ENCODE results near the gene TMTC4. TPM values are rescaled to one million over a fixed set of nuclear protein-coding genes. Genes with fewer than 3 reads are reported as not detected.
"Not testable (repeated sequence)": the region's sequence is repeated elsewhere in the genome, so short reads cannot be mapped to it uniquely, and the experiment has no call there.

Gene TMTC4
- total RNA-seq, 3 donors from 2014 or later (not counting 1 experiment from before 2014, with no cell fraction given): 16.2 to 24.9 (median 17.3) TPM

- ATAC-seq: no peak
- no peak overlapping the region for H3K4me3 Mint-ChIP-seq
Observed at GRCh38 chr13:100689191-100689590, 14.6 kb upstream of the TMTC4 start.

GRCh38 chr13:100680131-100680530 is 5.5 kb upstream of the TMTC4 start:
- no peaks in the 10 kb centered on the region for H3K27me3 ChIP-seq (ENCODE audit: control insufficient read depth, insufficient read depth, low read length)
- H3K4me3 ChIP-seq (ENCODE audit: low read length): no peak overlapping the region
- TF ChIP-seq CTCF (IDR thresholded peaks at IDR 0.05): no peak
- H3K27ac ChIP-seq (ENCODE audit: low read length): no peak overlapping the region
- DNase-seq (no peak), ATAC-seq (no peak)
- no peaks in the 10 kb centered on the region for H3K36me3 Mint-ChIP-seq
- peaks cover 10% of the 10 kb centered on the region in 2 donors for H3K27me3 Mint-ChIP-seq (ENCODE audit: low read depth in 2 of 2)
- H3K4me1 Mint-ChIP-seq: peaks cover 12 to 13% of the 10 kb centered on the region in 2 donors
- H3K9me3 Mint-ChIP-seq: no peaks in the 10 kb centered on the region
- H3K4me3 Mint-ChIP-seq: no peak overlapping the region
- H3K9me3 ChIP-seq (ENCODE audit: control insufficient read depth, insufficient read depth, low read length): no peaks in the 10 kb centered on the region
- peaks cover 8% of the 10 kb centered on the region for H3K4me1 ChIP-seq (ENCODE audit: control insufficient read depth, insufficient read depth, low read length)
- 51% methylated on average over 3 of the region's 3 CpGs for WGBS (ENCODE audit: insufficient coverage)
- intact Hi-C loops (cut with micrococcal nuclease): no loop called here
- no peak overlapping the region for H3K27ac Mint-ChIP-seq
- no peaks in the 10 kb centered on the region for H3K36me3 ChIP-seq (ENCODE audit: control insufficient read depth, insufficient read depth, low read length)

More at GRCh38 chr13:100689191-100689590, 14.6 kb upstream of the TMTC4 start:
- 74% methylated on average over 1 of the region's 1 CpG for WGBS (ENCODE audit: insufficient coverage)
- Histone ChIP-seq H3K9me3 (ENCODE audit: control insufficient read depth, insufficient read depth, low read length) (peaks cover 15% of the 10 kb centered on the region), H3K4me1 (ENCODE audit: control insufficient read depth, insufficient read depth, low read length) (no peaks in the 10 kb centered on the region), H3K36me3 (ENCODE audit: control insufficient read depth, insufficient read depth, low read length) (no peaks in the 10 kb centered on the region), H3K27ac (ENCODE audit: low read length) (no peak overlapping the region), H3K27me3 (ENCODE audit: control insufficient read depth, insufficient read depth, low read length) (peaks cover 2% of the 10 kb centered on the region), H3K4me3 (ENCODE audit: low read length) (no peak overlapping the region)
- Mint-ChIP-seq H3K36me3 (peaks cover 11% of the 10 kb centered on the region), H3K27me3 (ENCODE audit: low read depth in 2 of 2) (peaks cover 5 to 17% of the 10 kb centered on the region in 2 donors), H3K4me1 (no peaks in the 10 kb centered on the region), H3K9me3 (peaks cover 4 to 10% of the 10 kb centered on the region in 2 donors), H3K27ac (no peak overlapping the region)
- intact Hi-C loops (cut with micrococcal nuclease): no loop called here
- no peak for TF ChIP-seq CTCF (IDR thresholded peaks at IDR 0.05)
- no peak for DNase-seq

- H3K4me1 ChIP-seq (ENCODE audit: control insufficient read depth, insufficient read depth, low read length): peaks cover 23% of the 10 kb centered on the region
- WGBS (ENCODE audit: insufficient coverage): 97% methylated on average over 4 of the region's 5 CpGs
- H3K27me3 Mint-ChIP-seq (ENCODE audit: low read depth in 2 of 2); H3K4me3 ChIP-seq (ENCODE audit: low read length); H3K36me3 Mint-ChIP-seq; H3K27me3 ChIP-seq (ENCODE audit: control insufficient read depth, insufficient read depth, low read length); DNase-seq; ATAC-seq; H3K4me3 Mint-ChIP-seq; H3K9me3 ChIP-seq (ENCODE audit: control insufficient read depth, insufficient read depth, low read length); H3K36me3 ChIP-seq (ENCODE audit: control insufficient read depth, insufficient read depth, low read length); H3K27ac Mint-ChIP-seq; H3K9me3 Mint-ChIP-seq; H3K27ac ChIP-seq (ENCODE audit: low read length): not testable (repeated sequence)
- intact Hi-C loops (cut with micrococcal nuclease): loop anchor here (10.0 kb wide), 1 partner anchor 1172 kb away; the partner anchor contains the start of gene TM9SF2
- peaks cover 30 to 32% of the 10 kb centered on the region in 2 donors for H3K4me1 Mint-ChIP-seq
Observed at GRCh38 chr13:100677128-100677527, 2.5 kb upstream of the TMTC4 start.

GRCh38 chr13:100675661-100676129 is 1.1 kb upstream of the TMTC4 start:
- Mint-ChIP-seq H3K9me3 (no peaks in the 10 kb centered on the region), H3K4me1 (peaks cover 32 to 42% of the 10 kb centered on the region in 2 donors), H3K27ac (peak overlapping the region; percentile 71 to 95), H3K36me3 (no peaks in the 10 kb centered on the region), H3K4me3 (peak overlapping the region; percentile 96), H3K27me3 (ENCODE audit: low read depth in 2 of 2) (no peaks in the 10 kb centered on the region)
- H3K9me3 ChIP-seq (ENCODE audit: control insufficient read depth, insufficient read depth, low read length): no peaks in the 10 kb centered on the region
- H3K27me3 ChIP-seq (ENCODE audit: control insufficient read depth, insufficient read depth, low read length): no peaks in the 10 kb centered on the region
- peak overlapping the region; percentile 90 for H3K4me3 ChIP-seq (ENCODE audit: low read length)
- TF ChIP-seq CTCF (IDR thresholded peaks at IDR 0.05): no peak
- DNase-seq: peak; percentile 28 to 44
- H3K36me3 ChIP-seq (ENCODE audit: control insufficient read depth, insufficient read depth, low read length): no peaks in the 10 kb centered on the region
- intact Hi-C loops (cut with micrococcal nuclease): loop anchor here (10.0 kb wide), 1 partner anchor 1171 kb away; the partner anchor contains the start of gene TM9SF2
- H3K27ac ChIP-seq (ENCODE audit: low read length): no peak overlapping the region
- no peak for ATAC-seq
- H3K4me1 ChIP-seq (ENCODE audit: control insufficient read depth, insufficient read depth, low read length): peaks cover 23% of the 10 kb centered on the region
- WGBS (ENCODE audit: insufficient coverage): 11% methylated on average over 15 of the region's 15 CpGs

All from natural killer cell (primary cell).